GM18909 (cell line): ENCODE data around the gene DMRTB1.
"Not testable (repeated sequence)": the region's sequence is repeated elsewhere in the genome, so short reads cannot be mapped to it uniquely, and the experiment has no call there.

Source experiments
- ATAC-seq: cut with Tn5 transposase; IDR thresholded peaks from one replicate; pipeline ENCODE4 v1.9.1; 2021; ENCODE audit warnings: mild to moderate bottlenecking; ENCODE audit not compliant: unreplicated experiment, poor library complexity

The DMRTB1 gene

DNA sequence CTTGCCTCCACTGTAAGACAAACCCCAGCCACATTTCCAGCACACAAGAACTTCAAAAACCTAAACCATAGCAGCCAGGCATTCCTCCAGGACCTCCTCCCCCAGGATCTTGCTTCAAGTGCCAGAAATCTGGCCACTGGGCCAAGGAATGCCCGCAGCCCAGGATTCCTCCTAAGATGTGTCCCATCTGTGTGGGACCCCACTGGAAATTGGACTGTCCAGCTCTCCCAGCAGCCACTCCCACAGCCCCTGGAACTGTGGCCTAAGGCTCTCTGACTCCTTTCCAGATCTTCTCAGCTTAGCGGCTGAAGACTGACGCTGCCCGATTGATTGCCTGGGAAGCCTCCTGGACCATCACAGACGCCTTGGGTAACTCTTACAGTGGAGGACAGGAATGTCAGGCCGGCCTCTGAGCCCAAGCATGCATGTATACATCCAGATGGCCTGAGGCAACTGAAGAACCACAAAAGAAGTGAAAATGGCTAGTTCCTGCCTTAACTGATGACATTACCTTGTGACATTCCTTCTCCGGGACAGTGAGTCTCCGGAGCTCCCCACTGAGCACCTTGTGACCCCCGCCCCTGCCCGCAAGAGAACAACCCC, 24.7 kb upstream of the DMRTB1 start:
- not testable (repeated sequence) for ATAC-seq

DNA sequence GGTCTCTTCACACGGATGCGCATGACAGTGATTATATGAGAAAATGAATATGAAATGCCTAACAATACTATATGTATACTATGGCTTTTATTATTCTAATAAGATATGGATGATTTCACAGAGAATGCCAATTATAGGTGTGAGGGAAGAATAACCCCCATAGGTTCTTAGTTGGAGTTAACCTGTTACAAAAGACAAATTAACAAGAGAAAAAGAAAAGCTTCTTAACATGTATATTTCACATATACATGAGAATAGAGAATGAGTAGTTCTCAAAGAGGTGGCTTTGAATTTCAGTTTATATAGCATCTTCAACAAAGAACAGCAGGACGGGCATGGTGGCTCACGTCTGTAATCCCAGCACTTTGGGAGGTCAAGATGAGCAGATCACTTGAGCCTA, 24.0 kb upstream of the DMRTB1 start:
- ATAC-seq, result no peak

DNA sequence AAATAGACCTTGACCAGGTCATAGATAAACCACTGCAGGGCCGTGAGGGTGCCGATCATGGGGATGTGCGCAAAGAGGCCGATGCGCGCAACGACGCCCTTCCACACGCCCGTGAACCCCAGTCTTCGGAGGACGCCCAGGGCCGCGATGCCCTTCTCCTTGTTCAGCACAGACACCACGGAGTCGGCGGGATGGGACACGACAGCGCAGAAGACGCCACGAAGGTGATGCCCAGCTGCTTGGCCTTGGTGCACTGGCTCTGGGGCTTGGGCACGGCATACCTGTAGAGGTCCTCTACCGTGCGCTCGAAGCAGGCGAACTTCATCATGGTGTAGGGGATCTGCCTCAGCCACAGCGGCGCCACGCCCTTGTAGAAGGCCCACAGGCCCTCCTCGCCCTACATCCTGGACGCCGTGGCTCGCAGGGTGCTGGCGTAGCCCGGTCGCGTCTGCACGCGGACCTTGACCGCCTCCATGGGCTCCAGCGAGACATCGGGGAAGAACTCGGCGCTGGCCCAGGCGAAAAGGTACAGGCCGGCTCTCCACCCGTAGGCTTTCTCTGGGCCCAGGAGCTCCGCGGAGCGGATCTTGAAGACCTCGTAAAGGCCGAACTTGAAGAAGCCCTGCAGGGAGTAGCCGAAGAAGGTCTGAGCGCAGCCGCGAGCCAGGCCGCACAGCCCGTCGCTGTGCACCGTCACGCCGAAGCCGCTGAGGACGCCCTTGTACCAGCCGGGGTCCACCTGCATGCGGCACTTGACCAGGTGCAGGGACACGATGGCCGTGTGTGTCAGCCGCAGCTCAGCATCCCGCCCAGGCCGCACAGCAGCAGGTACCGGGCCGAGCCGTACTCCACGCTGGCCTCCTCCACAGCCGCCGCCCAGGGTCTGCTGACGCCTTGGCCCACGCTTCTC, 20.5 kb upstream of the DMRTB1 start:
- no peak for ATAC-seq

DNA sequence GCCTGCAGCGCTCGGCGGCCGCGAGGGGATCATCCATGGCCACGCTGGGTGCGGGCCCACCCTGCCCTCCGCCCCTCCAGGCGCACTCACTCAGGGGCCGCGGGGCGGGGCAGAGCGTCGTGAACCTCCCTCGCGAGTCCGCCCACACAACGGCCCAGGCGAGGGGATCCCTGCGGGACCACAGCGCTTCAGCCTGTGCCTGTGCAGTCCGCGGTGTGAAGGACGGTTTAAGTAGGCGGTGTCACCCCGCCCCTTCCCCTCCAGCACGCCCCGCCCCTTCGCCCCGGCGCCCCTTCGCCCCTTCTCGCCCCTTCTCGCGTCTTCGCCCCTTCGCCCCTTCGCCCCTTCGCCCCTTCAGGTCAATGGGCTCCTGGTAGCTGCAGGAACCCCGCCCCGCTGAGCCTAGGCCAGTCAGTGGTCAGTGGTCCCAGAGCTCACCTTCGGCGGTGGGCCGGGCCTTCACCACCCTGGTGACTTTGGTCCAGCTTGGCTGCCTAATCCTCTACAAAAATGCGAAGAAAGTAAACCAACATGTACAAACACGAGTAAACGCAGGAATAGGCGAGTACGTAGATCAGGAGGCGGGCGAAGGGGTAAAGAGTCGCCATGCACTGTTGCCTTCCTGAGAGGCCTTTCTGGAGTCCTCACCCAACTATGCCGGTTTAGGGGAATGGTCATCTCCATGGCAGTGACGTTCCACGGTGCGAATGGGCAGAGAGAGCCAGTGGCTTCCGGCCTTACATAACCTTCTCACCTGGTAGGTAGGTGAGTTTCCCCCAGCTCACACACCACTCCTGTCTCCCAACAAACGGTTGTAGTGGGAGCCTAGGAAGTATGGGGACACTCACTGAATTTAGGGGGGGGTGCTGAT, 19.6 kb upstream of the DMRTB1 start:
- ATAC-seq, result no peak

DNA sequence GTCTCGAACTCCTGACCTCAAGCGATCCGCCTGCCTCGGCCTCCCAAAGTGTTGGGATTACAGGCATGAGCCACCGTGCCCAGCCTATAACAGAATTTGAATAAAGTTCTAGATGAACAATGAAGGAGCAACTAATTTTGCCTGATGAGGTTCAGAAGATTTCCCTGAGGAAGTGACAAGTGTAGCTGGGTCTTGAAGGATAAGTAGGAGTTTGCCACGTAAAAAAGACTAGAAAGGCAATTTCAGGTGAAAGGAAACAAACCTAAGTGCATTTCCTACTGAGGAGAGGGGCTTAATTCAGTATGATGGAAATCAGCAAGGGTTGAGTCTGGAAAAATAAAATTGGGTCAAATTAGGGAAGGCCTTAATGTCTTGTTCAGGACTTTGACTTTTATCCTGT, 18.6 kb upstream of the DMRTB1 start:
- no peak for ATAC-seq

DNA sequence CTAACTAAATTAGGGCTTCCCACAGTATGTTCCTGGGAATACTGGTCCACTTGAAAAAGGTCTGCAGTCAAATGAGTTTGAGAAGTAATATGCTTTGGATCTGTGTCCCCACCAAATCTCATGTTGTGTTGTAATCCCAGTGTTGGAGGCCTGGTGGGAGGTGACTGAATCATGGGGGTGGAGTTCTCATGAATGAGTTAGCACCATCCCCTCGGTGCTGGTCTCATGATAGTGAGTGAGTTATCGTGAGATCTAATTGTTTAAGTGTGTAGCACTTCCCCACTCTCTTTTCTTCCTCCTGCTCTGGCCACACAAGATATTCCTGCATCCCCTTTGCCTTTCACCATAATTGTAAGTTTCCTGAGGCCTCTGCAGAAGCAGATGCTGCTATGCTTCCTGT, 16.9 kb upstream of the DMRTB1 start:
- ATAC-seq, result no peak

DNA sequence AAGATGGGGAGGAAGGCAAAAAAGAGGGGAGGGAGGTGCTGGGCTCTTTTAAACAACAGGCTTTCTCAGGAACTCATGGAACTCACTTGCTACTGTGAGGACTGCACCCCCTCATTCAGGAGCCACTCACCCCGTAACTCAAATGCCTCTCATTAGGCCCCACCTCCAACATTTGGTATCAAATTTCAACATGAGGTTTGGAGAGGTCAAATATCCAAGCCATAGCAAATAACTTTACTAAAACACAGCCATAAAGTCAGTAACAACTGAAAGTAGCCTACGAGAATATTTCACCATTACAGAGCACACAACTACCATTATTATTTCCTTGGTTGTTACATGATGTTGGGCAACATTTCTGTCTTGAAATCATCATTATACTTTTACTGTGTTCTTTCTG, 13.1 kb upstream of the DMRTB1 start:
- ATAC-seq, result no peak

DNA sequence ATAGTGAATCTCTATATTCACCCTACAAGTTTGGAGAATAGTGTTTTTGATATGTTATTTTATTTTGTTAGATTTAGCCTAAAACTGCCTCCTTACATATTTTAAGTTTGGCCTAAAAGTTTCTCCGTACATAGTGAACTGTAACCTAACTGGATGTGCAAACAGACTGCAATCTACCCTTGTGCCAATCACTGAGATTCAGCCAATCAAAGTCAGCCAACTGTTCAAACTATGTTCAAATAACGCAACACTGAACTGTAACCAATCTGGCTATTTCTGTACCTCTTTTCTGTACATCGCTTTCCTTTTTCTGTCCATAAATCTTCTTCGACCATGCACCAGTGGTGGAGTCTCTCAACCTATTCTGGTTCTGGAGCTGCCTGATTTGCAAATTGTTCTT, 11.8 kb upstream of the DMRTB1 start:
- ATAC-seq, result no peak

DNA sequence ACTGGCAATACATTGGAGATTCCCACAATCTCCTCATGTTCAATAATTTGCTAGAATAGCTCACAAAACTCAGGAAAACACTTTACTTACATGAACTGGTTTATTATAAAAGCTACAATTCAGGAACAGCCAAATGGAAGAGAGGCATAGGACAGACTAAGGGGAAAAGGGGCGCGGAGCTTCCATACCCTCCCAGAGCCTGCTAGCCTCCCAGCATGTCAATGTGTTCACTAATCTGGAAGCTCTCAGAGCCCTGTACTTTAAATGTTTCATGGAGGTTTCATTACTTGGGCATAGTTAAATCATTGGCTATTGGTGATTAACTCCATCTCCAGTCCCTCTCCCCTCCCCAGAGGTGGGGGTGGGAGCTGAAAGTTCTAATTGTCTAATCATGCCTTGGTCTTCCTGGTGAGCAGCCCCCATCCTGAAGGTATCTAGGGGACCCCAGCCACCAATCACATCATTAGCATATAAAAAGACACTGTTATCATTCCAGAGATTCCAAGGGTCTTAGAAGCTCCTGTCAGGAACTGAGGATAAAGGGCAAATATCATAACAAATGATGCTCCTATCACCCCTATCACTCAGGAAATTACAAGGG, 10.9 kb upstream of the DMRTB1 start:
- ATAC-seq, result no peak

DNA sequence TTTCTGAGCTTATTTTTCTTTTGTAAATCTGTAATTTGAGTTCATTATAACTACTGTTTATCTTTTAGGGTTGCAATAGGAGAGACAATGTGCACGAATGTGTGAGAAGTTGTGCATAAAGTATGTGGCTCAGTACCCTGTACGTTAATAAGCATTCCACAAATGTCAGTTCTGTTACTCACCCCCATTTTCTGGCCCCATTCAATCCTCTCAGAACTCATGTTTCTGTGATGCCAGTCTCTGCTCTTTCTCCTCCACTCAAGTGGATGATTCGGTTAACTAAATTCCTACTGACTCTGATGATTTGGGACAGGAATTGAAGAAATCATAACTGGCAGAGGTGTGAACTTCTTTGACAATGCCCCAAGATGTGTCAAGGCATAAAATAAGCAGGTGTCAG, 10.2 kb upstream of the DMRTB1 start:
- no peak for ATAC-seq

DNA sequence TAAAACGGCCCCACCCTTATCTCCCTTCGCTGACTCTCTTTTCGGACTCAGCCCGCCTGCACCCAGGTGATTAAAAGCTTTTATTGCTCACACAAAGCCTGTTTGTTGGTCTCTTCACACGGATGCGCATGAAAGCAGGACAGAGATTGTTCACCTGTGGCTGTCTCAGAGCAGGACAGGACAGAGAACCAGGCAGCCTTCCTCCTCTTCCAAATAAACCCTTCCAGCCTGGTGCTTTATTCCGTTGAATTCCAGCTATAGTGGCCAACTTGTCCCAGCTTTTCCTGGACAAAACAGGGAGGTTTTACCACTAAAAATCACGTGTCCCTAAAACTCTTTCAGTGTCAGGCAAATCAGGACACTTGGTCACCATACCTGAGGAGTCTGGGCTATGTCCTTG, 9.5 kb upstream of the DMRTB1 start:
- no peak for ATAC-seq

DNA sequence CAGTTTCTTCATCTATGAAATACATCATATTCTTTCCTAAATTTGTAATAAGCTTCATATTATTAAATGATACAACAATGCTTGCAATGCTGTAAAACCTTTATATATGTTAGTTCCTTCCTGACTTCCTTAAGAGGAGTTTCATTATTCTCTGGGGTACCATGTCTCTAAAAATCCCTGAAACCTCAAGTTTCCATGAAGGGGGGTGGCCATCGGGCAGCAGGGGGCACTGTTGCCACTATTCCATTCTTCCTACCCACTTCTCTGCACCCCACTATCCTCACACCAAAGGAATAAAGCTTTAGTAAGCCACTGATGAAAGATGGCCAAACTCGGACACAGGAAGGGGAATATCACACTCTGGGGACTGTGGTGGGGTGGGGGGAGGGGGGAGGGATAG, 9.0 kb upstream of the DMRTB1 start:
- ATAC-seq, result no peak

DNA sequence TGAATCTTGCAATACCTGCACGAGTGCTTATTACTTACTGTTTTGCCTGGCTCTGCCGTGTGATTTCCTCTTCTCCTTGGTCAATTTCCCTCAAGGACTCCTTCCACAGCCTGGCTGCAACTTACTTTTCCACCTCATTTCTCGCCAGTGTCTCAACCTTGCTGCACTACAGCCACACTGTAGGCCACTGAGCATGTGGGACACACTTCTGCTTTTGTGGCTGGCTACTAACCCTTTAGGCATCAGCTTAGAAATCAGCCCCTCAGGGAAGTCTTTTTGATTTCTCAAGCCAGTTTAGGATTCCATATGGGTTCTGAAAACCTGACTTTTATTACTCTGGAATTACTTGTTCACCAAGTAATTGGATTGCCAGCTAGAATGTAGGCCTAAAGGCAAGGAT, 5.2 kb upstream of the DMRTB1 start:
- no peak for ATAC-seq

DNA sequence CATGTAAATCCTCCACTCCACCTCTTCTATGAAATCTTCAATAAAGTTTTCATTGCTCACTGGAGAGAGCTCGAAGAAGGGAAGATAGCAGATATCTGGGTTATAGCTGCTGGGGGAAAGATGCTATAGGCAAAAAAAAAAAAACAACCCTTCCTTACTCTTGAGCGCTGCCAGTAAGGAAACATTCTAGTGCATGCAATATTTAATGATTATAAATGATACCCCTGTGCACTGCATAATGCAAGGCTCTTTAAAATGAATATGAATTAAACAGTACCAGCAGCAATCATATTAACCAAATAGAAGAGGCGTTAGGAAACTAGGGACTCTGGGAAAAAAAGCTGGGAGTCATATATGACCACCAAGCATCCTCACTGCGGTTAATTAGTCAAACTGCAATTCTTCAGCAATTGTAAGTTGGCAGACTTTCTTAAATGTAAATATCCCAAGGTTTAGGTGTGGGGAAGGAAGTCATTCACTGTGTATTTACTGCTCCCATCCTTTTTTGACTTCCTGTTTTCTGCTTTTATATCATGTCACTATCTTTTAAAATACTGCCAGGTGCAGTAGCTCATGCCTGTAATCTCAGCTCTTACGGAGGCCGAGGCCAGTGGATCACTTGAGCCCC, 3.7 kb upstream of the DMRTB1 start:
- ATAC-seq, result no peak

DNA sequence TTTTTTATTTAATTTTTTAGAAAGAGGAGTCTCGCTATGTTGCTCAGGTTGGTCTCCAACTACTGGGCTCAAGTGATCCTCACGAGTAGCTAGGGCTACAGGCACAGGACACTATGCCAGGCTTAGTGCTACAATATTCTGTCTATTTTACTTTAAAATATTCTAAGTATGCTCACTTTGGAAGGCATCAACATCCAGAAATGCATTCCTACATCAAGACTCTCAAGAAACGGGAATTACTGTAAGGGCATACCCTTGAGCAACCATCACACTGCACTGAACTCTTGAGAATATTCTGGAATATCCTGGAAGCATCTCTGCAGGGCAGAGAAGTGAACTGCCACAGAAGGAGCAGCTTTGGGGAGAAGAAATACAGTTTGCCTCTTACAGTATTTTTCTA, 565 bp upstream of the DMRTB1 start:
- ATAC-seq, result no peak

DNA sequence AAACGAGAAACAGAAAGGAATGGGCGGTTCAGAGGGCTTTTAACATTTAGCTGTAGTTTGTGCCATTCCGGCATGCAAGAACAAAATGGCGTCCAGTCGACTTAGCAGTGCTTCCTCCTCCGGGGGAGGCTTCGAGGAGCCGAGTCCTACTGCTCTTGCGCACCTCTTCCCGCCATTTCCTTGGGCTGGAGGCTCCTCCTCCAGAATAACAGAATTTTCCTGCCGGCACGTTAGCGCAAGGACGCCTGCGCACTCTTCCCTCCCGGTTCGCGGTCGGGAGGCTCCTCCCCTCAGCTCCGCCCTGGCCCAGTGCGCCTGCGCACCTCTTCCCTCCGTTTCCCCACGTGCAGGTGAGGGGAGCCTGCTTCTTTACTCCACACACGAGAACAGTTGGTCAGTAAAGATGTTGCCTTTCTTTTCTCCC, 1.0 kb downstream of the DMRTB1 start:
- ATAC-seq, result no peak

DNA sequence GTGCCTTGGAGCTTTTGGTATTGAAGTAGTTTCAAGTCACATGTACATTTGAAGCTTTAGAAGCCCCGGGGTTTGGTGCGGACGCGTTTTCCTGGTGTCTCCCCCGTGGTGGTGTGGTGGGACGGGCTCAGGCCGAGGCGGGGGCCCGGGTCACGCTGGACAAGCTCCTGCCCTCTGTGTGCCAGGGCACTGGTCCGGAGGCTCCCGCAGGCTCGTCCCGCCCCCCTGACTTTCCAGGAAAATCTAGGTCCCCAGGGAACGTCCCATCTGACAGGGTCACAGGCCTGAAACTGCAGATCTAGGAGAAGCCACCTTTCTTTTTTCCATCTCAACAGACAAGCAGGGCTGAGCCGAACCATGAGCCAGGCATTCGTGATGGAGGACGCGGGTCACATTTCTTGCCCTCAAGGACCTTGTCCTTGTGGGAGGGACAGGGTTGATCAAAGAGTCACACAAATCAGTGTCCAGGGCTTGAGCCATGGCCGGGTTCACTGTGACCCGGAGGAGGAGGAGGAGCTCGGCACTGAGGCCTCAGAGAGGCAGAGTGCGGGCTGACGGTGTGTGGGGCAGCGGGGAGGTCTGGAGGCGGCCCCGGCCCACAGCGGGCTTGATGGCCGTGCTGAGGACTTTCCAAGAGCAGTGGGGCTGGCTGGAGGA, 1.6 kb downstream of the DMRTB1 start:
- no peak for ATAC-seq

DNA sequence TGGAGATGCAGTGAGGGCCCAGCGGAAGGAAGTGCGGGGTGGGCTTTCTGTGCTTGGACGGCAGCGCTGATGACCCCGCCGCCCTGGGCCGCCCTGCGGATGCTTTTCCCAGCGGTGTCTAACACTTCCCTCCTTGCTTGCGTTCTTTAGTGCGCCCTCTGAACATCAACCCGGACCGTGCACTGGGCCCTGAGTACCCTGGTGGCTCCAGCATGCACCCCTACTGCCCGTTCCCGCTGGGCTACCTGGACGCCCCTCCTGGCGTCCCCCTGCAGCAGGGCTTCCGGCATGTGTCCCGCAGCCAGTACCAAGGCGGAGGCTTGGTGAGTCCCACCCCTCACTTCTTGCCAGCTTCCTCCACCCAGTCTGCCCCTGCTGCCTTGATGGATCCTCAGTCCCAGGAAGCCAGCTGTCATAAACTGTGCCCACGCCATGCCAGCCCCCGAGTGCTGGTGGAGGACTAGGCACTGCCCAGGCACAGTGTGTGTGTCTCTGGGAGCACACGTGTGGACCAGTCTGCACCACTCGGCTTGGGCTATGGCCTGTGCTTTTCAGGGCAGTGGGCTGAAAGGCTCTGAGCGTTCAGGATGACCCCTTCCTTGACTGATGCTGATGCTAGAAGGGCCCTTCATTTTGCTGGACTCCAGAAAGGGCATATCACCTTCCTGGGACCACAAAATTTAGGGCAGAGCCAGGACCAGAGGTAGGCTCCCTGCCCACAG, 2.3 kb downstream of the DMRTB1 start:
- ATAC-seq, result no peak

DNA sequence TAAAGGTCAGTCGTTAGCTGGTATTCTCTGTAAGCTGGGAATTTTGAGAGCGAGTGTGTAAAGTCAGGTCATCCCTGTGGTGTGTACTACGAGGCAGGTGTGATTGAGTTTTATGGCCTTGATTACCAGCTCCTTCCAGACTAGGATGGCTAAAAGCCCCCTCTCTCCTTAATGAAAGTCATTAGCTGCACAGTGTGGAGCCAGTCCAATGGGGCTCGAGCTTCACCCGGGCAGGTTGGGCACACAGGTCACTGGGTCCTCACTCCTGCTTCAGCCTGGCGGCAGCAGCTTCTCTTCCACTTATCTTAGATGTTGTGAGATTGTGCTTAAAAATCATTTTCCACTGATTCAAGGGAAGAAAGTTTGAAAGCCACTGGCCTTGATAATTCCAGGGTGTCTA, 3.0 kb downstream of the DMRTB1 start:
- ATAC-seq, result no peak
